SK-N-SH (cell line): Measurements from ENCODE around the gene ISX.

ENCODE experiments used
- CTCF ChIP-seq: fragments of 200-600 bp; sonication (generic); IDR thresholded peaks from 2 replicates; pipeline ENCODE4 v1.6.1; 2017; ENCODE audit warnings: antibody characterized with exemption, mild to moderate bottlenecking, moderate library complexity
- EP300 ChIP-seq, 2 experiments: IDR thresholded peaks; 2 replicates each; pipeline versions ENCODE4 v1.4.0 to v1.6.1; 2012; ENCODE audit warnings: borderline replicate concordance in 1 of 2, low read depth in 1 of 2, low read length in 1 of 2
- EZH2phosphoT487 ChIP-seq: fragments of 200-600 bp; sonication (generic); IDR thresholded peaks from 2 replicates; pipeline ENCODE4 v1.6.1; 2017; ENCODE audit warnings: low read depth, mixed run types, mild to moderate bottlenecking, antibody characterized with exemption, moderate library complexity, borderline replicate concordance
- GABPA ChIP-seq: IDR thresholded peaks from 2 replicates; pipeline ENCODE4 v1.4.0; 2012; ENCODE audit warnings: low read depth, mild to moderate bottlenecking
- JUND ChIP-seq: IDR thresholded peaks from 2 replicates; pipeline ENCODE4 v1.4.0; 2012
- NRF1 ChIP-seq: IDR thresholded peaks from 2 replicates; pipeline ENCODE4 v1.6.1; 2012; ENCODE audit warnings: low read depth, mild to moderate bottlenecking, low read length
- POLR2AphosphoS5 ChIP-seq: IDR thresholded peaks from 2 replicates; pipeline ENCODE4 v1.6.1; 2012; ENCODE audit warnings: low read depth, low read length
- RAD21 ChIP-seq: IDR thresholded peaks from 2 replicates; pipeline ENCODE4 v1.6.1; 2012; ENCODE audit warnings: mild to moderate bottlenecking, low read length
- REST ChIP-seq: IDR thresholded peaks from 2 replicates; pipeline ENCODE4 v1.6.1; 2012; ENCODE audit warnings: mild to moderate bottlenecking, low read depth, low read length, moderate library complexity
- SIN3A ChIP-seq: IDR thresholded peaks from 2 replicates; pipeline ENCODE4 v1.6.1; 2012; ENCODE audit warnings: low read depth, mild to moderate bottlenecking, low read length, moderate library complexity, borderline replicate concordance
- SMC3 ChIP-seq: IDR thresholded peaks from 2 replicates; pipeline ENCODE4 v1.6.1; 2012; ENCODE audit warnings: low read depth, low read length, improper control_type of control experiment
- TAF1 ChIP-seq: IDR thresholded peaks from 2 replicates; pipeline ENCODE4 v1.6.1; 2012; ENCODE audit warnings: low read depth, mild to moderate bottlenecking, low read length, moderate library complexity, borderline replicate concordance
- TCF12 ChIP-seq: IDR thresholded peaks from 2 replicates; pipeline ENCODE4 v1.4.0; 2012

DNA sequence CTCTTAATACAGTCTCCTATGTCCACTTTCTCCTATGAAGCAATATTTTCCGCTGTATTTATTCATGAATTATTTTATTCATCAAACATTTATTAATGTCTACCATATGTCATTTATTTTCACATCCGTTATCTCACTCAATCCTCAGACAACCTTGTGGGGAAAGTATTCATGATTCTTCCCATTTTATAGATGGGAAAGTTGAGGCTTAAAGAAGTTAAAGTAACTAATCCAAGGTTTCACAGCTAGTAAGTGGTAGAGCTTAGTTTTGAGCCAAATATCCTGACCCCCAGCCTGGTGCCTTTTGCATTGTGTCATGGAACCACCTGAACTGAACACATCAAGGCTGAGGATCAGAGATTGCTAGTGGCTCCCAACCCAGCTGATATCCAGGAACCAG is 66.6 kb downstream of the ISX start:
- TF ChIP-seq EP300 (IDR thresholded peaks at IDR 0.05; ENCODE audit: borderline replicate concordance in 1 of 2, low read depth in 1 of 2, low read length in 1 of 2) (no peak), SIN3A (no peak), CTCF (no peak), TAF1 (no peak), REST (no peak), NRF1 (no peak), GABPA (no peak), JUND (no peak), SMC3 (no peak), RAD21 (no peak), POLR2AphosphoS5 (no peak), TCF12 (no peak), EZH2phosphoT487 (no peak)
